D721Med (cell line): ENCODE results near the gene MECP2.

Source experiments
- DNase-seq: peaks from one replicate; pipeline ENCODE4 v3.0.0; 2011; ENCODE audit warnings: low spot score; ENCODE audit not compliant: insufficient read length
- FAIRE-seq: peaks from 2 replicates; lab custom pipeline; 2011; peaks lifted over from hg19 to GRCh38; lab: Jason Lieb, UNC
- TF ChIP-seq, protein P1 (sequence below): IDR thresholded peaks from 2 replicates; pipeline ENCODE4 v1.5.1; 2012; ENCODE audit warnings: mild to moderate bottlenecking, control low read depth; ENCODE audit not compliant: insufficient read depth; ENCODE audit errors: missing control alignments

Gene MECP2

DNA sequence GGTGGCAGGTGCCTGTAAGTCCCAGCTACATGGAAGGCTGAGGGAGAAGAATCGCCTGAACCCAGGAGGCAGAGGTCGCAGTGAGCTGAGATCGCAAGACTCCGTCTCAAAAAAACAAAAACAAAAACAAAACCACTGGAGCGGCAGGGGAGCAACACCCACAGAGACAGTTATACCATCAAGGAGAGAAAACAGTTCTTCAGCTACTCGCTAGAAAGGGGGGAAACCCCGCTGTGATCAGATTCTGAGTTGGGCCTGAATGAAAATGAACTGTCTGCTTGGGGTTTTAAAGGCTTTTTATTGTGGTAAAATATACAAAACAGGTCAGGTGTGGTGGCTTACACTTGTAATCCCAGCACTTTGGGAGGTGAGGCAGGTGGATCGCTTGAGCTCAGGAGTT is 61.0 kb downstream of the MECP2 start:
- TF ChIP-seq, protein P1, sequence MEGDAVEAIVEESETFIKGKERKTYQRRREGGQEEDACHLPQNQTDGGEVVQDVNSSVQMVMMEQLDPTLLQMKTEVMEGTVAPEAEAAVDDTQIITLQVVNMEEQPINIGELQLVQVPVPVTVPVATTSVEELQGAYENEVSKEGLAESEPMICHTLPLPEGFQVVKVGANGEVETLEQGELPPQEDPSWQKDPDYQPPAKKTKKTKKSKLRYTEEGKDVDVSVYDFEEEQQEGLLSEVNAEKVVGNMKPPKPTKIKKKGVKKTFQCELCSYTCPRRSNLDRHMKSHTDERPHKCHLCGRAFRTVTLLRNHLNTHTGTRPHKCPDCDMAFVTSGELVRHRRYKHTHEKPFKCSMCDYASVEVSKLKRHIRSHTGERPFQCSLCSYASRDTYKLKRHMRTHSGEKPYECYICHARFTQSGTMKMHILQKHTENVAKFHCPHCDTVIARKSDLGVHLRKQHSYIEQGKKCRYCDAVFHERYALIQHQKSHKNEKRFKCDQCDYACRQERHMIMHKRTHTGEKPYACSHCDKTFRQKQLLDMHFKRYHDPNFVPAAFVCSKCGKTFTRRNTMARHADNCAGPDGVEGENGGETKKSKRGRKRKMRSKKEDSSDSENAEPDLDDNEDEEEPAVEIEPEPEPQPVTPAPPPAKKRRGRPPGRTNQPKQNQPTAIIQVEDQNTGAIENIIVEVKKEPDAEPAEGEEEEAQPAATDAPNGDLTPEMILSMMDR: no peak
- DNase-seq: no peak
- no peak for FAIRE-seq

DNA sequence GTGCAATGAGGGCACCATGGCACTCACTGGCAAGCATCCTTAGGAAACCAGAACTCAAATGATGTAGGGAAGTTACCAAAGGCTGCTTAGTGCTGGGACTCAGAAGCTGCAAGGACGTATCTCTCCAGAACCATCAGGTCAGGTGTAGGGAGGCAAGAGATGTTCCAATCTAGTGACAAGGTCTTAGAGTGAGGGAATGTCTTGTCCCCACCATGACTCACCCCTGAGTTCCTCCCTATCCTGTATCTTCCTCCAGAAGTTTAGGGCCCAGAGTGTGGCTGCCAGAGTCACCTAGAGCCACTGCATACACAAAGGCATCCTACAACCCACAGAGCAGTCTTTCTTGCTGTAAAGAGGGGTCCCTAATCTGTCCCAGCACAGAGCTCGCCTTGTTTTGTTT is 63.7 kb downstream of the MECP2 start:
- FAIRE-seq: no peak

DNA sequence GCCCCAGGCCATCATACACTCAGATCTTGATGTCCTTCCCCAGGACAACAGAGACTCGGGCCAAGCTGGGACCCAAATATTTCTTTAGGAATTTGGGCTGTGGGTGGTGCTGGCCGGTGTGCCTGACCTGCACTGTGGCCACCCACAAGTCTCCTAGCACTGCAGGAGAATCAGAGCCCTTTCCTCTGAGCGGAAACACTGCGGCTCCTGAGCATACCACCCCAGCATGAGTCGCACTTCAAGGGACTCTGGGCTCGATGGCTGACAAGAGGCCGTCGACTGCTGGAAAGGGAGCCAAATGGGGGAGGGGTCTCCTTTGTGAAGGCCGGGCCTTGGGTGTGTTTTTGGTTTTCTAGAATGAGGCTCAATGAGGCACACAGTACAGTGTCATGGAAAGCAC is 64.9 kb downstream of the MECP2 start:
- TF ChIP-seq, protein P1: no peak
- no peak for FAIRE-seq

More for the DNA sequence above, 63.7 kb downstream of the MECP2 start:
- no peak for DNase-seq
- TF ChIP-seq, protein P1: no peak

DNA sequence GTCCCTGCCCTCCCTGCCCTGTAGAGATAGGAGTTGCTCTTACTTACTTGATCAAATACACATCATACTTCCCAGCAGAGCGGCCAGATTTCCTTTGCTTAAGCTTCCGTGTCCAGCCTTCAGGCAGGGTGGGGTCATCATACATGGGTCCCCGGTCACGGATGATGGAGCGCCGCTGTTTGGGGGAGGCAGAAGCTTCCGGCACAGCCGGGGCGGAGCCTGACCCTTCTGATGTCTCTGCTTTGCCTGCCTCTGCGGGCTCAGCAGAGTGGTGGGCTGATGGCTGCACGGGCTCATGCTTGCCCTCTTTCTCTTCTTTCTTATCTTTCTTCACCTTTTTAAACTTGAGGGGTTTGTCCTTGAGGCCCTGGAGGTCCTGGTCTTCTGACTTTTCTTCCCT is 65.4 kb downstream of the MECP2 start:
- FAIRE-seq: no peak
- no peak for DNase-seq
- TF ChIP-seq, protein P1: no peak

More for the DNA sequence above, 64.9 kb downstream of the MECP2 start:
- no peak for DNase-seq

DNA sequence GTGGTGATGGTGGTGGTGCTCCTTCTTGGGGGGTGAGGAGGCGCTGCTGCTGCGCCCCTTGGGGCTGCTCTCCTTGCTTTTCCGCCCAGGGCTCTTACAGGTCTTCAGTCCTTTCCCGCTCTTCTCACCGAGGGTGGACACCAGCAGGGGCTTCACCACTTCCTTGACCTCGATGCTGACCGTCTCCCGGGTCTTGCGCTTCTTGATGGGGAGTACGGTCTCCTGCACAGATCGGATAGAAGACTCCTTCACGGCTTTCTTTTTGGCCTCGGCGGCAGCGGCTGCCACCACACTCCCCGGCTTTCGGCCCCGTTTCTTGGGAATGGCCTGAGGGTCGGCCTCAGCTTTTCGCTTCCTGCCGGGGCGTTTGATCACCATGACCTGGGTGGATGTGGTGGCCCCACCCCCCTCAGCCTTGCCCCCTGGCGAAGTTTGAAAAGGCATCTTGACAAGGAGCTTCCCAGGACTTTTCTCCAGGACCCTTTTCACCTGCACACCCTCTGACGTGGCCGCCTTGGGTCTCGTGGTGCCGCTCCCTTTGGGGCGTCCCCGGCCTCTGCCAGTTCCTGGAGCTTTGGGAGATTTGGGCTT is 66.7 kb downstream of the MECP2 start:
- TF ChIP-seq, protein P1: no peak
- no peak for FAIRE-seq
- DNase-seq: no peak

DNA sequence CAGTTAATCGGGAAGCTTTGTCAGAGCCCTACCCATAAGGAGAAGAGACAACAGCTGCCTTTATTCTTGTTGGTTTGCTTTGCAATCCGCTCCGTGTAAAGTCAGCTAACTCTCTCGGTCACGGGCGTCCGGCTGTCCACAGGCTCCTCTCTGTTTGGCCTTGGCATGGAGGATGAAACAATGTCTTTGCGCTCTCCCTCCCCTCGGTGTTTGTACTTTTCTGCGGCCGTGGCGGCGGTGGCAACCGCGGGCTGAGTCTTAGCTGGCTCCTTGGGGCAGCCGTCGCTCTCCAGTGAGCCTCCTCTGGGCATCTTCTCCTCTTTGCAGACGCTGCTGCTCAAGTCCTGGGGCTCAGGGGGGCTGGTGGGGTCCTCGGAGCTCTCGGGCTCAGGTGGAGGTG is 67.3 kb downstream of the MECP2 start:
- DNase-seq (no peak), FAIRE-seq (no peak)
- TF ChIP-seq, protein P1: no peak

DNA sequence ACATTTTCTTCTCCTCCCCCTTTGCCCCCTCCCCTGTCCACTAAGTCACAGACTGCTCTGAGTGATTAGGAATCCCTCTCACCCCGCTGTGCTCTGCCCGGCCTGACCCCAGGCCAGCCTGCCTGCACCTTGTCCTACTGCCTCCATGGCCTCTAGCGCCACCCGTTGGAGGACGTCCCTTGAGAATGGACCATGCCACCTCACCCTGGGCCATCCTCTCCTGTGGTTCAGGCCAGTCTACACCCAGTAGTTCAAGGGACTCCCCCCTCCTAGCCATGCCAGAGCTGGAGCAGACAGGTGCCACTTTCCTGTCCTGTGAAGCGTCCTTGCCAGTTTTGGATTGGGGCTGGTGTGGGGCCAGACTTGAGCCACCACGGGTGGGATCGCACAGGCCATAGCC is 68.1 kb downstream of the MECP2 start:
- FAIRE-seq: no peak
- TF ChIP-seq, protein P1: no peak
- no peak for DNase-seq
